HuH-7 (cell line): Measurements from ENCODE around the gene TMEM132D.
"Not testable (repeated sequence)": the region's sequence is repeated elsewhere in the genome, so short reads cannot be mapped to it uniquely, and the experiment has no call there.

Source experiments
- DNase-seq: peaks from one replicate; pipeline ENCODE4 v3.0.0; 2011; ENCODE audit warnings: low spot score

The TMEM132D gene

GRCh38 chr12:129903956-129904829 lies at the start of gene TMEM132D:
TMEM132D (minus strand) TSS chr12:129904025.
- no peak for DNase-seq

- no peak for DNase-seq
Observed at GRCh38 chr12:129949651-129950050, 45.8 kb upstream of the TMEM132D start.

- DNase-seq: no peak
Observed at GRCh38 chr12:129941618-129942017, 37.8 kb upstream of the TMEM132D start.

- no peak for DNase-seq
Observed at GRCh38 chr12:129938089-129938488, 34.3 kb upstream of the TMEM132D start.

GRCh38 chr12:129937426-129937825 lies 33.6 kb upstream of the TMEM132D start:
- DNase-seq: no peak

GRCh38 chr12:129928643-129929042 lies 24.8 kb upstream of the TMEM132D start:
- no peak for DNase-seq

GRCh38 chr12:129927316-129927900 lies 23.6 kb upstream of the TMEM132D start:
- DNase-seq: no peak

- DNase-seq: peak; percentile 44
Observed at GRCh38 chr12:129911428-129912049, 7.7 kb upstream of the TMEM132D start.

GRCh38 chr12:129909051-129910020 lies 5.5 kb upstream of the TMEM132D start:
- DNase-seq: no peak

GRCh38 chr12:129903092-129903945 lies 506 bp downstream of the TMEM132D start:
- no peak for DNase-seq

GRCh38 chr12:129902371-129903091 lies 1.3 kb downstream of the TMEM132D start:
- DNase-seq: no peak

- no peak for DNase-seq
Observed at GRCh38 chr12:129901254-129901653, 2.6 kb downstream of the TMEM132D start.

- no peak for DNase-seq
Observed at GRCh38 chr12:129900306-129900705, 3.5 kb downstream of the TMEM132D start.

GRCh38 chr12:129899045-129899444 lies 4.8 kb downstream of the TMEM132D start:
- not testable (repeated sequence) for DNase-seq

- DNase-seq: no peak
Observed at GRCh38 chr12:129893691-129894090, 10.1 kb downstream of the TMEM132D start.

- DNase-seq: no peak
Observed at GRCh38 chr12:129887101-129887500, 16.7 kb downstream of the TMEM132D start.

GRCh38 chr12:129886541-129886940 lies 17.3 kb downstream of the TMEM132D start:
- no peak for DNase-seq

GRCh38 chr12:129885287-129885686 lies 18.5 kb downstream of the TMEM132D start:
- DNase-seq: no peak

GRCh38 chr12:129877411-129877810 lies 26.4 kb downstream of the TMEM132D start:
- no peak for DNase-seq

GRCh38 chr12:129873833-129874208 lies 30.0 kb downstream of the TMEM132D start:
- DNase-seq: no peak
